Measurements from ENCODE around the gene MTA1.

MTA1 gene

DNA sequence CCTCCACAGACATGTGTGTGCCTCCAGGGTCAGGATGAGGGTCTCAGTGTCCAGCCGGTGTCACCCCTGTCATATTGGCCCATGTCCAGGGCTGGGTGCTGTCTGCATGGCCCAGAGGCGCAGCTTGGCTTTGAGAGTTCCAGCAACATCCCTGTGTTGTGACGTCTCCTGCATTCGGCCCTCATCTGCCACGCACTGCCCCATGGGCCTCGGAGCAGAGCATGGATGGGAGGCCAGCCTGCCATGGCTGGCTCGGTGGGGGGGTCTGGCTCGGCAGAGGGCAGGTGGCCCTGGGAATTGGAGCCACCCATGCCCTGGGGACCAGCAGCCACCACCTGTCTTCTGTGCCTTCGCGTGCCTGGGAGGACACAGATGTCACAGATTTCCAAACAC lies 32.1 kb upstream of the MTA1 start:
- no peak for DNase-seq

DNA sequence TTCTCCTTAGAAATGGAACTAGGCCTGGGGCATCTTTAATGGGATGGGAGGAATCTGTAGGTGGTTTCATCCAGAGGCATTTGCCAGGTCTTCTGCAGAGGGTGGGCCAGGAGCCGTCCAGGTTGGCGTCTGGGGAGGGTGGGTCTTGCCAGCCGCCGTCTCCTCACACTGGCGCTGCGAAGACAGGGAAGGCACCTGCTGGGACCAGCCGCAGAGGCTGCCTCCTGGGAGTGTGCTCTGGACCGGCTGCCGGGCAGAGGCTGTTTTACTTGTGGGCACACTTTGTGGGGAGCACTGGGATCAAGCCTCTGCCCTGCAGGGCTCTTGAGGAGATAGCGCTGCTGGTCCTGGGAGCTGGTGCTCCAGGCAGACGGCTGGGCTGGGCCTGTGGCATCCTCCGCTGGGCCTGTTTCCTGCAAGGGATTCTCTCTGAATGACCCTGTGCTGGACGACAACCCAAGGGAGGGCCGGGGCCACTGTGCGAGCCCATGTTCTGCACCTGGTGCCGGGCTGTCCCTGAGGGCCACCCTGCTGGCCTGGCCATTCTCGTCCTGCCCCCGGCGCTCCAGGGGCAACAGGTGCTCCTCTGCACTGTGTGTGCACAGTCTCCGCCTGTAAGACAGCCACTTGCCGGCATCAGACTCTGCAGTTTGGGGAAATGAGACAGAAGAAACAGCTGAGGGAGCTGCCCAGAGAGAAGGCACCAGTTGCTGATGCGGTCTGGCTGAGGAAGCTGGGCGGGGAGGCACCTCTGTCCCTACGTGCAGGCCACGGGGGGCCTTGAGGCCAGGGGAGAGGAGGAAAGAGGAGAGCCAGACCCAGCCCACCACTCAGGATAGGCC lies 31.3 kb upstream of the MTA1 start:
- DNase-seq = no peak

- no peak for DNase-seq
These were observed 30.7 kb upstream of the MTA1 start for GRCh38 chr14:105388976-105389375.

- no peak for DNase-seq
These were observed 30.1 kb upstream of the MTA1 start for GRCh38 chr14:105389534-105389933.

DNA sequence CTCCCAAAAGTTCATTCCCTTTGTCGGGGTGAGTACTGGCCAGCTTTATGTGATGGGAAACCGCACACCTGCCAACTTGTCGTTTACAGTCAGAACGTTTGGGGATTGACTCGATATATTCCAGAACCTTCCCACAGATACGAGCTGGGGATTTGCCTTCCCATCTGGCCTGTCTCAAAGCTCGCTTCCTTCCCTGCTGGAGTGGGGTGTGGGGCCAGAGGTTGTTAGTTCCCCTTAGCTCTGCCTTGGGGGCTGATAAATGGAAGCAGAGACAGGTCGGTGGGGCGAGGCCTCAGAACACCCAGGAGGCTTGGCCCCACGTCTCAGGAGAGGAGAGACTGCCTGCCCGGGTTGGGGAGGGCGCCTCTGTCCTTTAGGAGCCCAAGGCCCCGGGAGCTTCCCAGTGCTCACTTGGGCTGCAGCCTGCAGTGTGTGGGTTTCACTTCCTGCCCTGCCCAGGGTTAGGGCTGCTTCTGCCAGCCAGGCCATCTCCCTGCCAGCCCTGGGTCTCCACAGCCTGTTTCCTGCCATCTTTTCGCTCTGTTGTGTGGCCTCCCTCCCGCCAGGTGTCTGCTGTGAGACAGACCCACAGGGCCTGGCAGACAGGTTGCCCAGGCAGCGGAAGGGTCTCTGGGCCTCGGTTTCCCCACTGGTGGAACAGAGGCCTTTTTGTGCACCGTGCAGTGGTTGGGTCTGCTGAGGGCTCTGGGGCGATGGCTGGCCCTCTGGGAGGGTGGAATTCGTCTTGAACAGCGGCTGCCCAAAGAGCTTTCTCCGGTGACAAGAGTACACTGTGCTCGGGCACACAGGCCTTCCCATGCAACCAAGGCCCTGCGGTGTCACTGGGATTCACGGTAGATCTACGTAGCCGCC lies 29.4 kb upstream of the MTA1 start:
- DNase-seq = no peak

DNA sequence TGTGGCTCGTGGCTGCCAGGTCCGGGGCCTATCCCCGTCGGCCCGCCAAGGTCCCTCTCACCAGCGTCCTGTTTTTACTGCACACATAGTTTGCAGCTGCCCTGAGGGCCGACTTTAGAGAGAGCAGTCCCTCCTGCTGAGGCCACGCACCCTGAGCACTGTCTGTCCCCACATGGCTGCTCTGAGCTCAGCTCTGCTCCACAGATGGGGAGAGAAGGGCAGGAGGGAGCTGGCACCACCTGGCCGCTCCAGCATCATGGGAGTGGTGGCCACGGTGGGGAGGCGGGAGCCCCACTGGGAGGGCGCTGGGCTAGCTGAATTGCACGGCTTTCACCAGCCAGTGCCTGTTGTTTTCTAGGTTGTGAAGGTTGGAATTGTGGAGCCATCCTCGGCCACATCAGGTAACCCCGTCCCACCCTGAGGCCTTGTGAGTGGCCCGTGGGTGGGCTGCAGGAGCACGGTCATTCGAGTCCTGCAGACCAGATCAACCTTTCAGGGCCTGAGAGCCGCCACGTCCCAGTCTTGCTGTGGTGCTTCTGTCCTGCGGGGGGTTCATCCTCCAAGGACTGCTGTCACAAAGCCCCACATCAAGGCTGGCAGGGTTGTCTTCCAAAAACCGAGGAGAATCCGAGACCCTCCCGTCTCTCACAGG lies 28.7 kb upstream of the MTA1 start:
- DNase-seq = no peak

DNA sequence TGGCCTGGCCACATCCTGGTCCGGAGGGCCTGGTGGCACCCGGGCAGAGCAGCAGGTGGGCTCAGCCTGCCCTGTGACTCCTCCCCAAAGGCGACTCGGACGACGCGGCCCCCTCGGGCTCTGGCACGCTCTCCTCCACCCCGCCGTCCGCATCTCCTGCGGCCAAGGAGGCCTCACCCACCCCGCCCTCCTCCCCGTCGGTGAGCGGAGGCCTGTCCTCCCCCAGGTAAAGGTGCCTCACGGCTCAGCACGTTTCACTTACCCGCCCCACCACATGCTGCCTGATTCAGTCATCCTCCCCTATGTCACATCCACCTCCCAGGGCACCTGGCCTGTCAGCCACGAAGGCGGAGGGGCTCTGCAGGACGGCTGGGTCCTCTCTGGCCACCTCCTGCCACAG lies 28.1 kb upstream of the MTA1 start:
- DNase-seq = no peak

DNA sequence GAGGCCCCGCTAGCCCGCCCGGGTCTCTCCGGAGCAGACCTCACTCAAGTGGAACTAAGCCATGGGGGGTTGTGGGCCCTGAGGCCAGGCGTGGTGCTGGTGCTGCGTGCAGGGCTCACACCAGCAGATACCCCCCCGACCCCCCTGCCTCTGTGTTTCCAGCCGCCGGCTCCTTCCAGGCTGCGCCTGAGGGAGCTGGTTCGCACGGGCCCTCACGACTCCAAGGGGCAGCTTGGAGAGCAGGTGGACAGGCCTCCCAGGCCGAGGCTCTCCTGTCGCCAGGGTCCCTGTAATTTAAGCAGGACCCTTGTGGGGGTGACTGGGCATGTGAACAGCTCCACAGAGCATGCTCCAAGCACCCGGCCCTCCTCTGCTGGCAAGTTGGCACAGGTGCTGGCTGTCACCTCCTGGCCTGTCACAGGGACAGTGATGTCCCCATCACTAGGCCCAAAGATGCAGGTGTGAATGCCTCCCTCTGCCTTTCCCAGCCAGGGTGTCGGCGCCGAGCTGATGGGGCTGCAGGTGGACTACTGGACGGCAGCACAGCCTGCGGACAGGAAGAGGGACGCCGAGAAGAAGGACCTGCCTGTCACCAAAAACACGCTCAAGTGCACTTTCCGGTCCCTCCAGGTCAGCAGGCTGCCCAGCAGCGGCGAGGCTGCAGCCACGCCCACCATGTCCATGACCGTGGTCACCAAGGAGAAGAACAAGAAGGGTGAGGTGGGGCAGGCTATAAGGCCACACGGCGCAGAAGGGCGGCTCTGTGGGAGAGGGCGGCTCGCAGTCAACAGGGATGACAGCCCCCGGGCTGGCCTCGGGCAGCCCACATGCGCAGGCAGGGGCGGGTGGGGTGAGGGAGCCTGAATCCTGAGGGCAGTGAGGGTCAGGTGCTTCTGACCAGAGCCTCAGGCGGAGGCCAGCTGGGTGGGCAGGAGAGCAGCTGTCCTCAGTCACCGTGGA lies 27.2 kb upstream of the MTA1 start:
- no peak for DNase-seq

DNA sequence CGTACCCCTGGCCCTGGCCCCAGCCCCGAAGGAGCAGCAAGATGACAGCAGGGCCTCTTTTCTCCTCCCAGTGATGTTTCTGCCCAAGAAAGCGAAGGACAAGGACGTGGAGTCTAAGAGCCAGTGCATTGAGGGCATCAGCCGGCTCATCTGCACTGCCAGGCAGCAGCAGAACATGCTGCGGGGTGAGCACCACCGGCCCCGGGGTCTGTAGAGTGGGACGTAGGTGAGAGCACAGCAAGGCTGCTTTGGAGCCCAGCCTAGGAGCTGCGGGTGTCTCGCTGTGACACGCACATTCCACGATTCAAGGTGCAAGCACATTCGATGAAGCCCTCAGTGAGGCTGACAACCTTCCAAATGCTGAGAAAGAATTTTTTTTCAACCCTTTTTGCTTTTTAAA lies 26.5 kb upstream of the MTA1 start:
- no peak for DNase-seq

GRCh38 chr14:105394714-105395537 lies 24.7 kb upstream of the MTA1 start:
- DNase-seq = no peak

GRCh38 chr14:105395538-105395854 lies 24.1 kb upstream of the MTA1 start:
- DNase-seq = no peak

GRCh38 chr14:105397350-105397931 lies 22.2 kb upstream of the MTA1 start:
- DNase-seq = no peak

DNA sequence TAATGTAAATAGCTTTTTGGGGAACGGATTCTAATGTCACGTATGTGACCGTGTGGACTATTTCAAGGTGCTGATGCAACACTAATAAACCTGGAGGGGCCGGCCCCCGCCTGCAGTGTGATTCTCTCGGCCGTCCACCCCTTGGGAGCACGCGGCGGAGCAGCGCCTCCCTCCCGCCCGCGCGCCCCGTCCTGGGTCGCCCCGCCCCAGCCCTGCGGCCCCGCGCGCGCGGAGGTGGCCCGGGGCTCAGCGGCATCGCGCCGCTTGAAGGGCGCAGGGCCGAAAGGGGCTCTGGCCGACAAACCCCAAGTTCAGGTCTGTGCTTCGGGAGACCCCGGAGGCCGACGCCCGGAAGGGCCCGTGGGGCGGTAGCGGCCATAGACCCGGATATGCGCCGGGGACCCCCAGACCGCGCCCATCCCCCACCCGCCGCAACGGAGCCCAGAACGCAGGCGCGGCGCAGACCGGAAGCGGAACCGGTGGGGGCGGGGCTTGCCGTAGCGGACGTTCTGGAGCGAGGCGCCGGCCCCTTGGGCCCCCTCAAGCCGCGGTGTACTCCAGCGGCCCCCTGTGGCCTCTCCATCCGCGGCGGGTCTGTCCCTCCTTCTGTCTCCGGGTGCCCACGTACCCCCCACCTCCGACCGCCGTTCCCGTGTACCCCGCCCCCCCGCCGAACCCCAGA lies 21.4 kb upstream of the MTA1 start, which contains the start of gene TEX22:
TEX22 (plus strand) TSS at position 495 of the 682 bp plus-strand sequence. CDS start 803 bp downstream, outside the sequence.
- DNase-seq = peak; percentile 82

DNA sequence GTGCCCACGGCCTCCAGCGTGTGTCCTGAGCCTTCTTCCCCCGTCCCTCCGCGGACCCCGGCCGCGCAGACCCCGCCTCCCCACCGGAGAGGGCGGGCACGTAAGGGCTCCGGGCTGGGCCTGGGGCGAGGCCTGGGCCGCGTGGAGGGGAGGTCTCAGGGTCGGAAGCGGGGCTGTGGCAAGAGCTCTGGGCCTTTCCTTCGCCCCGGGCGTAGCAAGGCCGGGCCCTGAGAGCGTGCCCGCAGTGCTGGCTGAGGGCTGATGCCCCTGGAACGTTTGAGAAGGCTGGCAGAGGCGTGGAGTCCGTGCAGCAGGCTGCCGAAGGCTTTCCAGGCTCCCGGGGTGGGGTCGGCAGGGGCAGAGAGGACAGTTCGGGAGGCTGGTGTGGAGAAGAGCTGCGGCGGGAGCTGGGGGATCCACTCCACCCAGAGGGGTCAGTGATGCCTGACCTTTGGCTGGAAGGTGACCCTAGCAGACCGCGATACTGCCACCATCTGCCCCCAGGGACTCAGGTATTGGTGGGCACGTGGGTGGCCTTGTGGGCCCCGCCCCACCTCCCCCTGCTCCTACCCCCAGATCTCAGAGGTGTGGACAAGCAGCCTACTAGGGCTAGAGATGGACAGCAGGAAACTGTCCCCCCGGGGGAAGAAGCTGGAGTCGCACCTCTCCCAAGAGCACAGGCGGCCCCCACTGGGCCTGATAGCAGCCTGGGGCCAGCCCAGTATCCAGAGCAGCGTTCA lies 20.7 kb upstream of the MTA1 start:
- DNase-seq = peak; percentile 16

DNA sequence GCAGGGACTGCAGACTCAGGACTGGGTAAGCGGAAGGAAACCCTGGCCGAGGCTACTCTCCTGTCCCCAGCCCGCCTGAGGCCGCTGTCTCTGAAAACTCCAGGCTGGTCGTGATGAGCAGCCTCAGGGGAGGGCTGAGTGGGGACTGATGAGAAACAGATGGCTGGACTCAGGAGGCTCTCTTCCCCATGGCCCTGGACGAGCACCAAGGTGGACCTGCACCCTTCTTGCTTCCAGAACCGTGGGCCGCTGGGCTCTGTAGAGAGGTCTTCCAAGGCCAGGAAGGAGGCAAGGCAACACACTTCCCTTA lies 20.2 kb upstream of the MTA1 start:
- DNase-seq = no peak

DNA sequence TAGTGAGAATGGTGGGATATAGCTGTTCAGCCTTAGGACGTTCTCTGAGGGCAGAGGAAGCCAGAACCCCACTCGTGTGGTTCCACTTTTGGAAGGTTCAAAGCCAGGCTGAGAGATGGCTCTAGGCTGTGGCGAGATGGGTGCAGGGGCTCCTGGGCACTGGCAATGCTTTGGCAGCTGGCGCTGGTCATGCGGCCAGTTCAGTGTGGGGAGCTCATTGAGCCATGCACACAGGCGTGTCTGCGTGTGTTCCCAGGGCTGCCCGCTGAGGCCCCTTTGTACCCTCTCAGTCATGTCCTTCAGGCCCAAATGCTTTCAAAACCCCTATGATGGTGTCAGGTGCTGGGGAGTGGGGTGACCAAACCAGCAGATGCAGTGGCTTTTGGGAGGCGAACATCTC lies 19.6 kb upstream of the MTA1 start:
- DNase-seq = no peak

DNA sequence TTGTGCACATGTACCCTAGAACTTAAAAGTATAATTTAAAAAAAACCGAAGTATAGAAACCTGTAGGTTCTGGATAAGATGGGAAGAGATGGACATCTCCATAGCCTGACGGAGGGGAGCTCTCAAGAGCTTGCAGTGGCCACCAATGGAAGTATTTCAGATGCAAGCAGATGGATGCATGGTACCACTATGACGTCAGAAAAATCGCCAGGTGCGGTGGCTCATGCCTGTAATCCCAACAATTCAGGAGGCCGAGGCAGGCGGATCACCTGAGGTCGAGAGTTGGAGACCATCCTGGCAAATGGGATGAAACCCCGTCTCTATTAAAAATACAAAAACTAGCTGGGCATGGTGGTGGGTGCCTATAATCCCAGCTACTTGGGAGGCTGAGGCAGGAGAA lies 17.9 kb upstream of the MTA1 start:
- DNase-seq = no peak

DNA sequence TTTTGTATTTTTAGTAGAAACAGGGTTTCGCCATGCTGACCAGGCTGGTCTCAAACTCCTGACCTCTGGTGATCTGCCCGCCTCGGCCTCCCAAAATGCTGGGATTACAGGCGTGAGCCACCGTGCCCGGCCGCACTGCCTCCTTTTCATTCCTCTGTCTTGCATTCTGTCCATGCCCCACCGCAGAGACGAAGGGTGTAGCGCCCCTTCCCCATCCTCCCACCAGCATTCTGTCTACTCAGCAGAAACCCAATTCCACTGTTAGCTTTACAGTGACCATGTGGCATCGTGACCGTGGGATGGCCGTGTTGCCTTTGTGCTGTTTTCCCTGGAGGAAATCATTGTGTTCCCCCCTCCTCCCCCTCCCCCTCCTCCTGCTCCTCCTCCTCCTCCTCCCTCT lies 11.0 kb upstream of the MTA1 start:
- DNase-seq = no peak

DNA sequence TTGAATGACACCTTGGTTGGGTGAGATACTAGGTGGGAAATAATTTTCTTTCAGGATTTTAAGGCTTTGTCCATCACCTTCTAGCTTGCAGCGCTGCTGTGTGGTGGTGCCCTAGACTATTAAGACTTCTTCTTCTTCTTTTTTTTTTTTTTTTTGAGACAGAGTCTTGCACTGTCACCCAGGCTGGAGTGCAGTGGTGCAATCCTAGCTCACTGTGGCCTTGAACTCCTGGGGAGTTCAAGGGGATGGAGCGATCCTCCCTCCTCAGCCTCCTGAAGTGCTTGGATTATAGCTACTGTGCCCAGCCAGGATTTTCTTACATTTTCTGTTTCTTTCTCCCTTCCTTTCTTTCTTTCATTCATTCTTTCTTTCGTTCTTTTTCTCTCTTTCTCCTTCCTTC lies 10.3 kb upstream of the MTA1 start:
- DNase-seq = no peak

- no peak for DNase-seq
These were observed 9.0 kb upstream of the MTA1 start for GRCh38 chr14:105410642-105411016.
